ENCODE measurements around the gene MYL4.
"Not testable (repeated sequence)": the region's sequence is repeated elsewhere in the genome, so short reads cannot be mapped to it uniquely, and the experiment has no call there.

Gene MYL4

DNA sequence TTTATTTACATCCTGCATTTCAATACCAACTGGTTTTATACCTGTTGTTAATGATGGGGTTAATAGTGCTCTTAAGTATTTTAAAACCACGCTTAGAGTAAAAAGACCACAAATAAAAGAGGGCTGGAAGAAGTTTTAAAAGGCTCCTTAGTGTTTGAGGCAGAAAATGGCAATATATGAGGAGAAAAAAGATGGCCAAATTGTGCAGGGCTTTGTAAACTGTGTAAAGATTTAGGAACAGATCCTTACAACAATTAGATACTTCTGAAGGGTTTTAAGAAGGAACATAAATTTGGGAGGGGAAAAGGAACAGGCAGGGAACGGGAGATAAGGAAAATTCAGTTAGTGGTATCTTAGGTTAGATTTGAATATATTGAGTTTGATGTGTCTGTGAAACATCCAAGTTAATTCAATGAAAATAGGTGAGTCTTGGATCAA lies 32.7 kb upstream of the MYL4 start:
- FAIRE-seq (no peak), DNase-seq (ENCODE audit: insufficient read length, low spot score) (no peak)
- TF ChIP-seq, protein P1, sequence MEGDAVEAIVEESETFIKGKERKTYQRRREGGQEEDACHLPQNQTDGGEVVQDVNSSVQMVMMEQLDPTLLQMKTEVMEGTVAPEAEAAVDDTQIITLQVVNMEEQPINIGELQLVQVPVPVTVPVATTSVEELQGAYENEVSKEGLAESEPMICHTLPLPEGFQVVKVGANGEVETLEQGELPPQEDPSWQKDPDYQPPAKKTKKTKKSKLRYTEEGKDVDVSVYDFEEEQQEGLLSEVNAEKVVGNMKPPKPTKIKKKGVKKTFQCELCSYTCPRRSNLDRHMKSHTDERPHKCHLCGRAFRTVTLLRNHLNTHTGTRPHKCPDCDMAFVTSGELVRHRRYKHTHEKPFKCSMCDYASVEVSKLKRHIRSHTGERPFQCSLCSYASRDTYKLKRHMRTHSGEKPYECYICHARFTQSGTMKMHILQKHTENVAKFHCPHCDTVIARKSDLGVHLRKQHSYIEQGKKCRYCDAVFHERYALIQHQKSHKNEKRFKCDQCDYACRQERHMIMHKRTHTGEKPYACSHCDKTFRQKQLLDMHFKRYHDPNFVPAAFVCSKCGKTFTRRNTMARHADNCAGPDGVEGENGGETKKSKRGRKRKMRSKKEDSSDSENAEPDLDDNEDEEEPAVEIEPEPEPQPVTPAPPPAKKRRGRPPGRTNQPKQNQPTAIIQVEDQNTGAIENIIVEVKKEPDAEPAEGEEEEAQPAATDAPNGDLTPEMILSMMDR (IDR thresholded peaks at IDR 0.05; ENCODE audit: insufficient read depth, missing control alignments) = no peak

- DNase-seq (ENCODE audit: insufficient read length, low spot score) = no peak
- no peak for FAIRE-seq
- TF ChIP-seq, protein P1 (IDR thresholded peaks at IDR 0.05; ENCODE audit: insufficient read depth, missing control alignments) = no peak
These were observed 31.9 kb upstream of the MYL4 start for GRCh38 chr17:47177261-47177660.

DNA sequence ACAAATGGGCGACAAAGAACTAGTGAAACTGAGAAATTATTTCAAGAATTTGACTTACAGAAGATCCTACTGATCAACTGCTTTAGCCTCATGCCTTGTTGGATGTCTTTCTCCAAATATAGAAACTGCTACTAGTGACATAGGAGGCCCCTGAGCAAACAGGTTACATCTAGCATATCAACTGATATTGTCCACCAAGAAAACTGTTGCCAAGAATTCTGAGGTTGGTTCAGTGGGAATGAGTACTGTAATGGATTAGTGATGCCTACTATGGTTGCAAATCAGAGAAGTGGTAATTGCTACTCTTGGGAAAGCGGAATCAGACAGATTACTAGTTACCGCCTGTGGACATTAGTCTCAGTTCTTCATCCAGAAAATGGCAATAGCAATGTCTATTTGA lies 30.0 kb upstream of the MYL4 start:
- TF ChIP-seq, protein P1 (IDR thresholded peaks at IDR 0.05; ENCODE audit: insufficient read depth, missing control alignments) = no peak
- no peak for DNase-seq (ENCODE audit: insufficient read length, low spot score)
- no peak for FAIRE-seq

GRCh38 chr17:47180337-47180736 lies 28.8 kb upstream of the MYL4 start:
- DNase-seq (ENCODE audit: insufficient read length, low spot score) (no peak), FAIRE-seq (no peak)
- TF ChIP-seq, protein P1 (IDR thresholded peaks at IDR 0.05; ENCODE audit: insufficient read depth, missing control alignments) = no peak

GRCh38 chr17:47180988-47181387 lies 28.2 kb upstream of the MYL4 start:
- not testable (repeated sequence) for FAIRE-seq; DNase-seq (ENCODE audit: insufficient read length, low spot score)

DNA sequence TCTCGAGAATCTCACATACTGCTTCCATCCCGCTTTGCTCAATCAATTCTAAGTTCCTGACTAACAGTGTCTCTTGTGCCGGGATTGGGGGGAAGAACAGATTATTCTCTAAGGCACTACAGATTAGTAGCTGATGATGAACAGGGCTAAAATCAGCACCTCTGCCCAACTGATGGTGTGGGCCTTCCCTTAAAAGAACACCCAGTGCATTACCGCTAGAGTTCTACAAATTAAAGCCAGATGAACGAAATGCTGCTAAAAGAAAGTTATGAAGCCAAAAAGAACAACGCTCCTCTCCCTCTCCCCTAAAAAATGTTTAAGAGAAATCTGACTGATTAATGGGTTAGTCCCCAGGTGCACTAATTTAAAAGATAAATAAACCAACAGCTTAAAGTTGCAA lies 24.5 kb upstream of the MYL4 start:
- FAIRE-seq (no peak), DNase-seq (ENCODE audit: insufficient read length, low spot score) (no peak)
- TF ChIP-seq, protein P1 (IDR thresholded peaks at IDR 0.05; ENCODE audit: insufficient read depth, missing control alignments) = no peak

DNA sequence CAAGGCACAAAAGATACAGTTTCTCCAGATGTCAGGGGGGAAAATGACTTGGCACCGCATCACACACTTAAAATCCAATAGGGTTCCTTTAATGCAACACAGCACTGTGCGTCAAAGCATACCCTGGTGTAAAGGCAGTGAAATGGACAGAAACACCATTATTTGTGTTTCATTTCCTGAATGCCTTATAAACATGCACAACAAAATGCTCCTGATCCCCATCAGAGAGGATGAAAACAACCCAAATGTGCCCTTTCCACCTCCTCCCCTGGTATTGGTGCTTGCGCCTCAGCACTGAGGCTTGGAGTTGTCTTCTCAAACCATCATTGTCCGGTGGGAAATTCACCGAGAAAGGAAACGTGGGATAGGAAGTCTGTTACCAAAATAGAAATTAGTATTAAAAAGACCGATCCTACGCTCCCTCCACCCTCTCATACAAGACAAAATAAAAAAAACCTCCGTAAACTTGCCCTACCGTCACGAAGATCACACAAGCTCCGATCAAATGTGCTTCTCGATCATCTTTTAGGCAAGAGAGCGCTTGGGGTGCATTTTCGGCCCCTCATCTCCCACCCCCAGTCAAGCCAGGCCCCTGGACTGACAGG lies 20.8 kb upstream of the MYL4 start:
- TF ChIP-seq, protein P1 (IDR thresholded peaks at IDR 0.05; ENCODE audit: insufficient read depth, missing control alignments) = no peak
- FAIRE-seq = no peak
- DNase-seq (ENCODE audit: insufficient read length, low spot score) = no peak

Data from D721Med (cell line).